HepG2 (cell line): Measurements from ENCODE around the gene PEAK3. TPM values are rescaled to one million over a fixed set of nuclear protein-coding genes. Genes with fewer than 3 reads are reported as not detected.

ENCODE experiments used
- AHR ChIP-seq: IDR thresholded peaks from 2 replicates; pipeline ENCODE4 v1.6.1; 2018; ENCODE audit warnings: missing genetic modification reagents, missing compliant biosample characterization
- EP300 ChIP-seq, 3 experiments: sonication (generic) in 1 of 3; formaldehyde crosslinking in 1 of 3; IDR thresholded peaks; 2 replicates each; pipeline versions ENCODE4 v1.5.1 to v1.6.1; 2011 to 2020; ENCODE audit warnings: low read depth in 2 of 3, low read length in 2 of 3, borderline replicate concordance in 1 of 3, improper control_type of control experiment in 1 of 3, mild to moderate bottlenecking in 1 of 3, missing genetic modification reagents in 1 of 3, moderate library complexity in 1 of 3
- HDAC6 ChIP-seq: fragments of 200-600 bp; sonication (generic); IDR thresholded peaks from 2 replicates; pipeline ENCODE4 v1.7.0; 2017; ENCODE audit warnings: mild to moderate bottlenecking, antibody characterized with exemption, low read length, low read depth
- HMGA1 ChIP-seq: sonication (generic); formaldehyde crosslinking; conservative IDR thresholded peaks from 2 replicates; pipeline ENCODE4 v1.4.0; 2020; ENCODE audit warnings: missing genetic modification reagents
- ZNF337 ChIP-seq: sonication (generic); formaldehyde crosslinking; IDR thresholded peaks from 2 replicates; pipeline ENCODE4 v1.5.1; 2020; ENCODE audit warnings: missing genetic modification reagents, low read depth, mild to moderate bottlenecking, borderline replicate concordance
- ZNF776 ChIP-seq: sonication (generic); formaldehyde crosslinking; IDR thresholded peaks from 2 replicates; pipeline ENCODE4 v1.4.0; 2020; ENCODE audit warnings: mild to moderate bottlenecking, missing genetic modification reagents
- polyA plus RNA-seq, 8 experiments: library from polyadenylated mRNA; depleted of rRNA in 3 of 8; stranded (reverse) in 7 of 8; unstranded in 1 of 8; fragments of >200 nt; fragmentation: Illumina TruSeq in 4 of 8; extraction: Trizol in 4 of 8; gene quantifications; 2 replicates each; pipeline versions ENCODE4 v1.2.1 to v1.2.3, GENCODE V29; 2011 to 2016; ENCODE audit warnings: low read depth in 4 of 8, missing spikeins in 1 of 8, mixed read lengths in 1 of 8; ENCODE audit not compliant: insufficient read depth in 1 of 8
- total RNA-seq, 5 experiments: library from RNA; depleted of rRNA; stranded (reverse); fragments of >200 nt; fragmentation: Illumina TruSeq; extraction: Trizol; gene quantifications; 2 replicates each; pipeline ENCODE4 v1.2.3, GENCODE V29; 2016; ENCODE audit warnings: low read depth in 1 of 5
- TF ChIP-seq, protein P1 (sequence below): sonication (generic); formaldehyde crosslinking; conservative IDR thresholded peaks from 2 replicates; pipeline ENCODE4 v1.8.0; 2022; ENCODE audit warnings: low read depth, missing genetic modification reagents
- TF ChIP-seq, protein P2 (sequence below): IDR thresholded peaks from 2 replicates; pipeline ENCODE4 v1.6.1; 2016; ENCODE audit warnings: low read depth, missing genetic modification reagents, missing compliant biosample characterization
- TF ChIP-seq, protein P3 (sequence below): sonication (generic); formaldehyde crosslinking; IDR thresholded peaks from 2 replicates; pipeline ENCODE4 v1.4.0; 2020; ENCODE audit warnings: missing genetic modification reagents, borderline replicate concordance
- TF ChIP-seq, protein P4 (sequence below): IDR thresholded peaks from 2 replicates; pipeline ENCODE4 v1.6.1; 2018; ENCODE audit warnings: missing genetic modification reagents, mild to moderate bottlenecking, missing compliant biosample characterization
- TF ChIP-seq, protein P5 (sequence below): sonication (generic); formaldehyde crosslinking; conservative IDR thresholded peaks from 2 replicates; pipeline ENCODE4 v1.8.0; 2022; ENCODE audit warnings: missing genetic modification reagents

PEAK3 gene
- total and polyA plus RNA-seq, 2 of the 13 experiments (the other 11 are each of a cell fraction or from before 2014, with no cell fraction given): not detected

DNA sequence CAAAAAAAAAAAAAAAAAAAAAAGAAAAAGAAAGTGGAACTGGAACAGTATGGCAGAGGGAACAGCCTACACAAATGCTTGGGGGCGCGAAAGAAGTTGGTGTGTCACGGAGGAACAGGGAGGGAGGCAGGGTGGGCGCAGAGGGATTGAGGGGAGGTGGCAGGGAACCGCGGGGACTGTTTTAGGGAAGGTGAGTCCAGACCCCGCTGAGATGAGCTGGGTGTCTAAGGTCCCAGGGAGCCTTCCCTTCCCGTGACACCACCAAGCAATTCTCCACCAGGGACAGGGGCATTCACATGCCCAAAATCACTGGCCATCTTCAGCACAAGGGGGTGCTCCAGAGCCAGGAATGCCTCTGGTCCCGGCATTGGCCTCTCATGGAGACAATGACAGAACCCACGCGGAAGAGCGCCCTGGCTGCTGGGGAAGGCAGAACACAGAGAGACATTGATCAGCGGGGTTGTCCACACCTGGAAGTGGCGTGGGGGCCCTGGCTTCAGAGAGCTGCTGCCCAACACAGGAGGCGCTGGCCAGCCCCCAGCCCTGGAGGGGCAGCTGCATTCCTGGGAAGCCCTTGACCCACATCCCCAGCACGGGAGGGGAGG is 6.9 kb downstream of the PEAK3 start (continued):
- TF ChIP-seq, protein P1, sequence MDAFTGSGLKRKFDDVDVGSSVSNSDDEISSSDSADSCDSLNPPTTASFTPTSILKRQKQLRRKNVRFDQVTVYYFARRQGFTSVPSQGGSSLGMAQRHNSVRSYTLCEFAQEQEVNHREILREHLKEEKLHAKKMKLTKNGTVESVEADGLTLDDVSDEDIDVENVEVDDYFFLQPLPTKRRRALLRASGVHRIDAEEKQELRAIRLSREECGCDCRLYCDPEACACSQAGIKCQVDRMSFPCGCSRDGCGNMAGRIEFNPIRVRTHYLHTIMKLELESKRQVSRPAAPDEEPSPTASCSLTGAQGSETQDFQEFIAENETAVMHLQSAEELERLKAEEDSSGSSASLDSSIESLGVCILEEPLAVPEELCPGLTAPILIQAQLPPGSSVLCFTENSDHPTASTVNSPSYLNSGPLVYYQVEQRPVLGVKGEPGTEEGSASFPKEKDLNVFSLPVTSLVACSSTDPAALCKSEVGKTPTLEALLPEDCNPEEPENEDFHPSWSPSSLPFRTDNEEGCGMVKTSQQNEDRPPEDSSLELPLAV (CRISPR knock-in tag): no peak
- TF ChIP-seq, protein P2, sequence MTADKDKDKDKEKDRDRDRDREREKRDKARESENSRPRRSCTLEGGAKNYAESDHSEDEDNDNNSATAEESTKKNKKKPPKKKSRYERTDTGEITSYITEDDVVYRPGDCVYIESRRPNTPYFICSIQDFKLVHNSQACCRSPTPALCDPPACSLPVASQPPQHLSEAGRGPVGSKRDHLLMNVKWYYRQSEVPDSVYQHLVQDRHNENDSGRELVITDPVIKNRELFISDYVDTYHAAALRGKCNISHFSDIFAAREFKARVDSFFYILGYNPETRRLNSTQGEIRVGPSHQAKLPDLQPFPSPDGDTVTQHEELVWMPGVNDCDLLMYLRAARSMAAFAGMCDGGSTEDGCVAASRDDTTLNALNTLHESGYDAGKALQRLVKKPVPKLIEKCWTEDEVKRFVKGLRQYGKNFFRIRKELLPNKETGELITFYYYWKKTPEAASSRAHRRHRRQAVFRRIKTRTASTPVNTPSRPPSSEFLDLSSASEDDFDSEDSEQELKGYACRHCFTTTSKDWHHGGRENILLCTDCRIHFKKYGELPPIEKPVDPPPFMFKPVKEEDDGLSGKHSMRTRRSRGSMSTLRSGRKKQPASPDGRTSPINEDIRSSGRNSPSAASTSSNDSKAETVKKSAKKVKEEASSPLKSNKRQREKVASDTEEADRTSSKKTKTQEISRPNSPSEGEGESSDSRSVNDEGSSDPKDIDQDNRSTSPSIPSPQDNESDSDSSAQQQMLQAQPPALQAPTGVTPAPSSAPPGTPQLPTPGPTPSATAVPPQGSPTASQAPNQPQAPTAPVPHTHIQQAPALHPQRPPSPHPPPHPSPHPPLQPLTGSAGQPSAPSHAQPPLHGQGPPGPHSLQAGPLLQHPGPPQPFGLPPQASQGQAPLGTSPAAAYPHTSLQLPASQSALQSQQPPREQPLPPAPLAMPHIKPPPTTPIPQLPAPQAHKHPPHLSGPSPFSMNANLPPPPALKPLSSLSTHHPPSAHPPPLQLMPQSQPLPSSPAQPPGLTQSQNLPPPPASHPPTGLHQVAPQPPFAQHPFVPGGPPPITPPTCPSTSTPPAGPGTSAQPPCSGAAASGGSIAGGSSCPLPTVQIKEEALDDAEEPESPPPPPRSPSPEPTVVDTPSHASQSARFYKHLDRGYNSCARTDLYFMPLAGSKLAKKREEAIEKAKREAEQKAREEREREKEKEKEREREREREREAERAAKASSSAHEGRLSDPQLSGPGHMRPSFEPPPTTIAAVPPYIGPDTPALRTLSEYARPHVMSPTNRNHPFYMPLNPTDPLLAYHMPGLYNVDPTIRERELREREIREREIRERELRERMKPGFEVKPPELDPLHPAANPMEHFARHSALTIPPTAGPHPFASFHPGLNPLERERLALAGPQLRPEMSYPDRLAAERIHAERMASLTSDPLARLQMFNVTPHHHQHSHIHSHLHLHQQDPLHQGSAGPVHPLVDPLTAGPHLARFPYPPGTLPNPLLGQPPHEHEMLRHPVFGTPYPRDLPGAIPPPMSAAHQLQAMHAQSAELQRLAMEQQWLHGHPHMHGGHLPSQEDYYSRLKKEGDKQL: no peak
- no peak for TF ChIP-seq HMGA1
- TF ChIP-seq AHR (CRISPR knock-in tag): no peak
- TF ChIP-seq, protein P3, sequence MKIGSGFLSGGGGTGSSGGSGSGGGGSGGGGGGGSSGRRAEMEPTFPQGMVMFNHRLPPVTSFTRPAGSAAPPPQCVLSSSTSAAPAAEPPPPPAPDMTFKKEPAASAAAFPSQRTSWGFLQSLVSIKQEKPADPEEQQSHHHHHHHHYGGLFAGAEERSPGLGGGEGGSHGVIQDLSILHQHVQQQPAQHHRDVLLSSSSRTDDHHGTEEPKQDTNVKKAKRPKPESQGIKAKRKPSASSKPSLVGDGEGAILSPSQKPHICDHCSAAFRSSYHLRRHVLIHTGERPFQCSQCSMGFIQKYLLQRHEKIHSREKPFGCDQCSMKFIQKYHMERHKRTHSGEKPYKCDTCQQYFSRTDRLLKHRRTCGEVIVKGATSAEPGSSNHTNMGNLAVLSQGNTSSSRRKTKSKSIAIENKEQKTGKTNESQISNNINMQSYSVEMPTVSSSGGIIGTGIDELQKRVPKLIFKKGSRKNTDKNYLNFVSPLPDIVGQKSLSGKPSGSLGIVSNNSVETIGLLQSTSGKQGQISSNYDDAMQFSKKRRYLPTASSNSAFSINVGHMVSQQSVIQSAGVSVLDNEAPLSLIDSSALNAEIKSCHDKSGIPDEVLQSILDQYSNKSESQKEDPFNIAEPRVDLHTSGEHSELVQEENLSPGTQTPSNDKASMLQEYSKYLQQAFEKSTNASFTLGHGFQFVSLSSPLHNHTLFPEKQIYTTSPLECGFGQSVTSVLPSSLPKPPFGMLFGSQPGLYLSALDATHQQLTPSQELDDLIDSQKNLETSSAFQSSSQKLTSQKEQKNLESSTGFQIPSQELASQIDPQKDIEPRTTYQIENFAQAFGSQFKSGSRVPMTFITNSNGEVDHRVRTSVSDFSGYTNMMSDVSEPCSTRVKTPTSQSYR (CRISPR knock-in tag): no peak
- TF ChIP-seq, protein P4, sequence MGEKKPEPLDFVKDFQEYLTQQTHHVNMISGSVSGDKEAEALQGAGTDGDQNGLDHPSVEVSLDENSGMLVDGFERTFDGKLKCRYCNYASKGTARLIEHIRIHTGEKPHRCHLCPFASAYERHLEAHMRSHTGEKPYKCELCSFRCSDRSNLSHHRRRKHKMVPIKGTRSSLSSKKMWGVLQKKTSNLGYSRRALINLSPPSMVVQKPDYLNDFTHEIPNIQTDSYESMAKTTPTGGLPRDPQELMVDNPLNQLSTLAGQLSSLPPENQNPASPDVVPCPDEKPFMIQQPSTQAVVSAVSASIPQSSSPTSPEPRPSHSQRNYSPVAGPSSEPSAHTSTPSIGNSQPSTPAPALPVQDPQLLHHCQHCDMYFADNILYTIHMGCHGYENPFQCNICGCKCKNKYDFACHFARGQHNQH (CRISPR knock-in tag): no peak
- TF ChIP-seq, protein P5, sequence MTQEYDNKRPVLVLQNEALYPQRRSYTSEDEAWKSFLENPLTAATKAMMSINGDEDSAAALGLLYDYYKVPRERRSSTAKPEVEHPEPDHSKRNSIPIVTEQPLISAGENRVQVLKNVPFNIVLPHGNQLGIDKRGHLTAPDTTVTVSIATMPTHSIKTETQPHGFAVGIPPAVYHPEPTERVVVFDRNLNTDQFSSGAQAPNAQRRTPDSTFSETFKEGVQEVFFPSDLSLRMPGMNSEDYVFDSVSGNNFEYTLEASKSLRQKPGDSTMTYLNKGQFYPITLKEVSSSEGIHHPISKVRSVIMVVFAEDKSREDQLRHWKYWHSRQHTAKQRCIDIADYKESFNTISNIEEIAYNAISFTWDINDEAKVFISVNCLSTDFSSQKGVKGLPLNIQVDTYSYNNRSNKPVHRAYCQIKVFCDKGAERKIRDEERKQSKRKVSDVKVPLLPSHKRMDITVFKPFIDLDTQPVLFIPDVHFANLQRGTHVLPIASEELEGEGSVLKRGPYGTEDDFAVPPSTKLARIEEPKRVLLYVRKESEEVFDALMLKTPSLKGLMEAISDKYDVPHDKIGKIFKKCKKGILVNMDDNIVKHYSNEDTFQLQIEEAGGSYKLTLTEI (CRISPR knock-in tag): no peak
- TF ChIP-seq ZNF337: no peak
- no peak for TF ChIP-seq EP300 (IDR thresholded peaks at IDR 0.05; ENCODE audit: low read depth in 2 of 2, low read length in 2 of 2)
- TF ChIP-seq EP300 (CRISPR knock-in tag; IDR thresholded peaks at IDR 0.05; ENCODE audit: borderline replicate concordance): no peak
- TF ChIP-seq ZNF776 (CRISPR knock-in tag): no peak
- TF ChIP-seq HDAC6: no peak
